GM18861 (cell line): ENCODE data around the gene EPB41L2.
A peak's percentile ranks its signal among the peaks of the same experiment; 100 is the strongest.
"Not testable (repeated sequence)": the region's sequence is repeated elsewhere in the genome, so short reads cannot be mapped to it uniquely, and the experiment has no call there.

Source experiments
- ATAC-seq: cut with Tn5 transposase; IDR thresholded peaks from one replicate; pipeline ENCODE4 v1.9.1; 2021; ENCODE audit not compliant: unreplicated experiment

EPB41L2 gene

GRCh38 chr6:131063028-131063763 is at the start of gene EPB41L2:
TSS of gene EPB41L2 (minus strand) at chr6:131063245. CDS start at chr6:130956485, 106,760 bp downstream.
- peak; percentile 82 for ATAC-seq

DNA sequence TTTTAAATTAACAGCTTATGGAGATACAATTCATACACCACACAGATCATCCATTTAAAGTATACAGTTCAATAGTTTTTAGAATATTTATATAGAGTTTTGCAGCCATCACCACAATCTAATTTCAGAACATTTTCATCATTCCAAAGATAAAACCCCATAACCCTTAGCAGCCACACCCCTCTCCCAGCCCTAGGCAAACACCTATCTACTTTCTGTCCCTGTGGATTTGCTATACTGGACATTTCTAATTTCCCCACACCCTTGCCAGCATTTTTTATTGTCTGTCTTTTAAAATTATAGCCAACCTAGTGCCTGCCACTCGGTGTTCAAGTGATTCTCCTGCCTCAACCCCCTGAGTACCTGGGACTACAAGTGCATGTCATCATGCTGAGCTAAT is 49.2 kb upstream of the EPB41L2 start:
- ATAC-seq, result no peak

DNA sequence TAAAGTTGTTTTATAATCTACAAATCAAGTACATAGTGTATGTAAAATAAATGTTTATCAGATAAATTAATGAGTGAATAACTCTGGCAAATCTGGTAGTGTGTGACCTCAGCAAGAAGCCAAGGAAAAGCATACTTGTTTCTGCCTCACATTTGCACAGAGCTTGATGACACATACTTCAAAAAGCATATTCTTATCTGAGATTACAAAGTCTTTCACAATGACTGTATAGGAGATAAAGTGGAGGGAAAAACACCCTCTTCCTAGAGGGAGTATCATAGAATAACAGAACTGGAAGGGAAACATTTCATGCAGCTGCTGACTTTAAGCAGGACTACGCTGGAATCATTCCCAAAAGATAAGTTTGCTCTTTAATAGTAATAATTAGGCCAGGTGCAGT is 44.1 kb upstream of the EPB41L2 start:
- no peak for ATAC-seq

- no peak for ATAC-seq
Observed at GRCh38 chr6:131103901-131104300, 40.9 kb upstream of the EPB41L2 start.

DNA sequence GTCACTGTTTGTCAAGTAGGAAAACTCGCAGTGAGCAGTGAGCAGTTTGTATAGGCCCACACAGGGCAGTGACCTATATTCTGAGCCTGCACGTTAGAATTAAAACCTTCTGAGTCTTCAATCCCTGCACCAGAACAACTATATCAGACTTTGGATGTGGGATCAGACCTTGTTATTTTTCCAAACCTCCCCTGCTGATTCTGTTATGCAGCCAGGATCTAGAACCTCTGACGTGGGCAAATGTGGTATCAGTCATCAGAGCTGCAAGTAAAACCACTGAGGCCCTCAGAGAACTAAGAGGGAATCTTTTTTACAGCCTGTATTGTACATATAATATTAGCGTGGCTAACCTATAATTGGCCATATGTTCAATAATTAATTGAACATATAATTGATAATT is 40.3 kb upstream of the EPB41L2 start:
- no peak for ATAC-seq

GRCh38 chr6:131101911-131102680 is 39.1 kb upstream of the EPB41L2 start:
- ATAC-seq, result no peak

- ATAC-seq, result no peak
Observed at GRCh38 chr6:131096786-131097185, 33.7 kb upstream of the EPB41L2 start.

- ATAC-seq, result no peak
Observed at GRCh38 chr6:131093334-131093733, 30.3 kb upstream of the EPB41L2 start.

DNA sequence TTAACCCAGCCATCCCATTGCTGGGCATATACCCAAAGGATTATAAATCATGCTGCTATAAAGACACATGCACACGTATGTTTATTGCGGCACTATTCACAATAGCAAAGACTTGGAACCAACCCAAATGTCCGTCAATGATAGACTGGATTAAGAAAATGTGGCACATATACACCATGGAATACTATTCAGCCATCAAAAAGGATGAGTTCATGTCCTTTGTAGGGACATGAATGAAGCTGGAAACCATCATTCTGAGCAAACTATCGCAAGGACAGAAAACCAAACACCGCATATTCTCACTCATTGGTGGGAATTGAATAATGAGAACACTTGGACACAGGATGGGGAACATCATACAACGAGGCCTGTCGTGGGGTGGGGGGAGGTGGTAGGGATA is 28.9 kb upstream of the EPB41L2 start:
- not testable (repeated sequence) for ATAC-seq

- ATAC-seq, result not testable (repeated sequence)
Observed at GRCh38 chr6:131090339-131090738, 27.3 kb upstream of the EPB41L2 start.

DNA sequence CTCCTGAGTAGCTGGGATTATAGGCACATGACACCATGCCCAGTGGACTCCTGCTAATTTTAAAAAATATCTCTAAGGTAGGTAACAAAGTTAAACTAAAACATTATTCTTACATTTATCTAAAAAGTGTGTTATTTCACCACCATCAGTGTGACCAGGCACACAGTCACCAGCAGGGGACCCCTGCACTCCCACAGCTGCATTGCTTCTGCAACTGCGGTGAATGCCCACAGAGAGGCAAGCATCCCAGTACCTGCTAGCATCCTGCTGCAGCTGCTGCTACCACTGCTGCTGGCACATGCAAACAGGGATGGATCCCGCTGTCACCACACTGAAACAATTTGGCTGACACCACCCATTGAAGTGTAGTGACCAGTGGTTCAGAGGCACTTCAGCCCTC is 21.9 kb upstream of the EPB41L2 start:
- ATAC-seq, result no peak

- ATAC-seq, result no peak
Observed at GRCh38 chr6:131083687-131084086, 20.6 kb upstream of the EPB41L2 start.

DNA sequence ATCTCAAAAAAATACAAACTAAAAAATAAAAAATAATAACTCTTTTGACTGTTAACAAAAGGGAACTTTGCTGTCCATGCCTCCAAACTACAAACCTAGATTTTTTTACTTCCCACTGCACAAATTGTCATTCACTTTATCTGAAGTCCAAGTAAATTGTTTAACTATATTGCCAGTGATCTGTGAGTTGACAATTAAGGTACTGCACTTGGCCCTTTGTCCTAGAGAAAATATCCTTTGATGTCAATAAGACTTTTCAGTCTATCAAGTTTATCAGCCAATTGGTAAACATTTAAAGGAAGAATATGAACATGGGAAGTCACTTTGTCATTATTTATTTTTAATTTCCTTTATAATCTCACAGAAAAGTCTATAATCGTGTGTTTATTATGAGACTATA is 19.3 kb upstream of the EPB41L2 start:
- ATAC-seq, result no peak

GRCh38 chr6:131080084-131080483 is 17.0 kb upstream of the EPB41L2 start:
- no peak for ATAC-seq

DNA sequence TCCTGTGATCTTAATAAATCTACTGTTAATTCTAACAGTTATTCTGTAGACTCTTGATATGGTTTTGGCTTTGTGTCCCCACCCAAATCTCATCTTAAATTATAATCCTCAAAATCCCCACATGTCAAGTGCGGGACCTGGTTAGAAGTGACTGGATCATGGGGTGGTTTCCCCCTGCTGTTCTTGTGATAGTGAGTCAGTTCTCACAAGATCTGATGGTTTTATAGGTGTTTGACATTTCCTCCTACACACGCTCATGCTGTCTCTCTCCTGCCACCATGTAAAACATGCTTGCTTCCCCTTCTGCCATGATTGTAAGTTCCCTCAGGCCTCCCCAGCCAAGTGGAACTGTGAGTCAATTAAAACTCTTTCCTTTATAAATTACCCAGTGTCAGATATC is 10.5 kb upstream of the EPB41L2 start:
- ATAC-seq, result no peak

GRCh38 chr6:131070061-131070460 is 7.0 kb upstream of the EPB41L2 start:
- no peak for ATAC-seq

- ATAC-seq, result no peak
Observed at GRCh38 chr6:131068165-131068564, 5.1 kb upstream of the EPB41L2 start.

DNA sequence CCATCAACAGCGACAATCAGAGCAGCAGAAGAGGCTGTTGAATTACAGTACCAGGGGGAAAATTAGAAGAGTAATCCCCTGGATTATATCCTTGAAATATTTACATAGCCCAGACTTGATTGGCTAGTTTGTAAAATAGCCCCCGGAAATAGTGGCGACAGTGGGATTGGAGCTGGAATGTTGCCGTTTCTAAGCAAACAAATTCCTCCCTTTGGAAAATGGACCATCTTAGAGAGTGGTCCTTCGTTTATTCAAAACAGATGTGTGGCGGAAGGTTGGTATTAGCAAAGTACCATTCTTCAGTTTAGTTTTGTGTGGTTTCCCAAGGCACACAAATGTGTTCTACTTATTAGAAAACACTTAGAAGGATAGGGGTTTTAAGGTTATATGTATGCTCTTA is 4.5 kb upstream of the EPB41L2 start:
- ATAC-seq, result no peak

DNA sequence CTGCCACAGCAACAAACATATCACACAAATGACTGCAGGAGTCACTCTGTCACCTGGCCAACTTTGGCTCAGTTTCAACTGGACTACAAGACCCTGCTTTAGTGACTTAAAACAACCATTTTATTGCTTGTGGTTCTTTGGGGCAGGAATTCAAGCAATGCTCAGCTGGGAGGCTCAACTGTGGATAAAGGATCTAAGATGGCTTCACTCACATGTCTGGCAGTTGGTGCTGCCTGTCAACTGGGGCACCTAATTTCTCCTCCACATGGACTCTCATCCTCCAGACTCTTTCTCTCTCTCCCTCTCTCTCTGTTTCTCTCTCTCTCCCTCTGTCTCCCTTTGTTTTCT is 2.8 kb upstream of the EPB41L2 start:
- ATAC-seq, result no peak

DNA sequence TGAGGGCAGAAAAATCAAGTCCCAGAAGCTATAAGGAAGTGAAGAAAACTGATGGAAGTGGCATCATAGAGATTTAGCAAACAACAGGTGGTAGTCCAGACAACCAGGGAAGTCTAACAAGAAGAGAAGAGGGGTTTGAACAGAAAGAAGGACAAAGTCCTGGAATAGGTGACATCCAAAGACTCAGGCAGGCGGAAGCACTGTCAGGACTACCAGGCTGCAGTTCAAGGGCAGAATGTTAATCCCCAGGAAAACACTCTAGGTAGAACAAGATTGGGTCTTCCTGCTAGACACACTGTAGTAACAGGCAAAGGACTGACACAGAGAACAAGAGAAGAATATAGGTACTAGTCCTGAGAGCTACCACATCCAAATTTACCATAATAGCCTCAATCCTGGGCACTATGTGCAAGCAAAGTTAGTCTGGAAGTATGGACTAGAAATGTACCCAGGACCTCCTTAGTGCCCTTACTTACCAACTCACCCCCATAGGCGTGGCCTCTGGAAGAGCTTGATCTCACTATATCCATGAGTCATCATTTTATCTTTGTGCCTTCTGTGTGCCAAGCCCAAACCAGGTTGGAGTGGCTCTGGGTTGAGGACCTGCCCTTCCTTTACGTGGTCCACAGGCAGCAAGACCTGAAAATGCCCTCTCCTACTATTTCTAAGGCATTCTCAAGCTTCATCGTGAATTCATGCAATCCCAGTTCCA is 2.2 kb upstream of the EPB41L2 start:
- ATAC-seq, result no peak

DNA sequence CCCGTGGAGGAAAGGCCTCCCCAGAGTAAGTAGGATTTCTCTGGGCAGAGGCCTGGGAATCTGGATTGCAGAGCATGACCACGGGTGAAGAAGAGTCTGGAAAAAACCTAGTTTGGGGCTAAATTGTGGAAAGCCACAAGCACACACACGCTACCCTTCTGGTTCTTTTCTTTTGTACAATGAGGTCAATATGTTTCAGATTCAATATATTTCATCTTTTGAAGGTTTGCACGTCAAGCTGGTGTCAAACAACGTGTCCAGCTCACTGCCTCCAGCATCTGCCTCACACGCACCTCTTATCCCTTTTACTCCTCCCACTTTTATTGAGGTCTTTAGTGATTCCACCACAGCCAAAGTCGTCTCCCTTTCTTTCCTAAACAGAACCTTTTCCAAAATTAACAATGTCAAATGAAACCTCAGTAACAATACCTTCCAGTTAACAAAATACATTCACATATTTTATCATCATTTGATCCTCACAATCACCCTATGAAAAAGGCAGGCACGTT is 773 bp upstream of the EPB41L2 start:
- ATAC-seq, result no peak
